Activated T-helper 2 cell treated with anti-CD3 and anti-CD28 coated beads, Interferon-gamma antibody, Interleukin-2, Interleukin-4, amounts not matched to agents 10 μg/mL and 5 μg/mL and 100 μg/mL, durations not matched to agents 14 hours and 24 hours and 36 hours (primary cell): ENCODE measurements around the gene DNASE1L3. TPM values are rescaled to one million over a fixed set of nuclear protein-coding genes. Genes with fewer than 3 reads are reported as not detected.

Experiments
- DNase-seq: peaks from one replicate; pipeline ENCODE4 v3.0.0; 2021; ENCODE audit warnings: low spot score
- H3K27ac Mint-ChIP-seq: one replicate; pipeline ENCODE4 v1.8.0; 2021; ENCODE audit warnings: mixed read lengths
- H3K27me3 Mint-ChIP-seq: one replicate; pipeline ENCODE4 v1.8.0; 2021; ENCODE audit warnings: low read depth, mixed read lengths
- H3K36me3 Mint-ChIP-seq: one replicate; pipeline ENCODE4 v1.8.0; 2021; ENCODE audit warnings: low read depth, mixed read lengths
- H3K4me1 Mint-ChIP-seq: one replicate; pipeline ENCODE4 v1.8.0; 2021; ENCODE audit warnings: low read depth, mixed read lengths
- H3K4me3 Mint-ChIP-seq: one replicate; pipeline ENCODE4 v1.8.0; 2021; ENCODE audit warnings: low read depth, mild to moderate bottlenecking, moderate library complexity, mixed read lengths
- H3K9me3 Mint-ChIP-seq: one replicate; pipeline ENCODE4 v1.8.0; 2021; ENCODE audit warnings: mixed read lengths
- intact Hi-C: fragments of 100-400 bp; cut with micrococcal nuclease; formaldehyde crosslinking; loops from one replicate; pipeline ENCODE4 v1.15.1; 2023
- total RNA-seq: library from RNA; stranded (reverse); gene quantifications from 2 replicates; pipeline ENCODE4 v1.2.3, GENCODE V29; 2022

DNASE1L3 gene
- total RNA-seq, 1 donor from 2014 or later = not detected

- intact Hi-C loops = no loop called here
- H3K36me3 Mint-ChIP-seq = peaks cover 12% of the 10 kb centered on the region
- no peaks in the 10 kb centered on the region for H3K27me3 Mint-ChIP-seq
- DNase-seq = no peak
- no peak overlapping the region for H3K27ac Mint-ChIP-seq
- H3K4me3 Mint-ChIP-seq = no peak overlapping the region
- H3K9me3 Mint-ChIP-seq = no peaks in the 10 kb centered on the region
- H3K4me1 Mint-ChIP-seq = no peaks in the 10 kb centered on the region
These were observed 55.9 kb downstream of the DNASE1L3 start for GRCh38 chr3:58154626-58155449.

DNA sequence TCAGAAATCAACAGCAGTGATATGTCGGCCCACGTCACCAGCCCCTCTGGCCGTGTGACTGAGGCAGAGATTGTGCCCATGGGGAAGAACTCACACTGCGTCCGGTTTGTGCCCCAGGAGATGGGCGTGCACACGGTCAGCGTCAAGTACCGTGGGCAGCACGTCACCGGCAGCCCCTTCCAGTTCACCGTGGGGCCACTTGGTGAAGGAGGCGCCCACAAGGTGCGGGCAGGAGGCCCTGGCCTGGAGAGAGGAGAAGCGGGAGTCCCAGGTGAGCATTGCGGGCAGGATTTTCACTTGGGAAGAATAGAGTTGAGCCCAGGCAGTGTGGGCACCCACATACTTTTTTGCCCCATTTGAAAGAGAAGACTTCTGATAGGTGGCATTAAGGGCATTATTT, 57.4 kb downstream of the DNASE1L3 start:
- Mint-ChIP-seq H3K27me3 (no peaks in the 10 kb centered on the region), H3K4me3 (no peak overlapping the region), H3K36me3 (peaks cover 25% of the 10 kb centered on the region), H3K9me3 (no peaks in the 10 kb centered on the region), H3K4me1 (no peaks in the 10 kb centered on the region), H3K27ac (no peak overlapping the region)
- no peak for DNase-seq
- intact Hi-C loops = no loop called here

DNA sequence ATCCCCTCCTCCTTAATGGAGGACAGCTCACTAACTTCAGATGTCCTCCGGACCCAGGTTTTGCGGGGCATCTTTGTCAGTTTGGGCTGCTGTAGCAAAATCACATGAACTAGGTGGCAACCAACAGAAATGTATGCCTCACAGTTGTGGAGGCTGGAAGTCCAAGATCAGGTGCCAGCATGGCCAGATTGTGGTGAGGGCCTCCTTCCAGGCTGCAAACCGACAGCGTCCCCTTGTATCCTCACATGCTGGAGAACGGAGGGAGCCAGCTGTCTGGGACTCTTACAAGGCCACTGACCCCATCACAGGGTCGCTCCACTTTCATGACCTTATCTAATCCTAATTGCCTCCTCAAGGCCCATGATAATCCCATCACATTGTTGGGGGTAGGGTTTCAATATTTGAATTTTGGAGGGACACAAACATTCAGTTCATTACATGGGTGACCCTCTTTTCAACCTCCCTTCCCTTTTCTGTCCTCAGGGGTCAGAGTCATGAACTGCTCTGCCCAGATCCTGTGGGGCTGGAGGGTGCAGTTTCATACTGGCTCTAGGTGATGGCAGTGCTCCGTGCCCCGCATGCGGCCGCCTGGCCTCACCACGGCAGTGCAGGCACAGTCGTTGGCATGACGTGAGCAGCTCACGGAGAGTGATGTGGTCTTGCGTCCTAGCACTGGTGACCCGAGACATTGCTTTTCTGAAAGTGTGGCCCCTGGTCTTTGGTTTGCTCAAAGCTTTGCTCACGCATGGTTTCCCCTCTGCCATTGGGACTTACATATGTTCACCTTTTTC, 58.4 kb downstream of the DNASE1L3 start:
- H3K9me3 Mint-ChIP-seq = no peaks in the 10 kb centered on the region
- no peak for DNase-seq
- intact Hi-C loops = no loop called here
- no peaks in the 10 kb centered on the region for H3K4me1 Mint-ChIP-seq
- peaks cover 25% of the 10 kb centered on the region for H3K36me3 Mint-ChIP-seq
- no peak overlapping the region for H3K27ac Mint-ChIP-seq
- no peaks in the 10 kb centered on the region for H3K27me3 Mint-ChIP-seq
- H3K4me3 Mint-ChIP-seq = no peak overlapping the region

DNA sequence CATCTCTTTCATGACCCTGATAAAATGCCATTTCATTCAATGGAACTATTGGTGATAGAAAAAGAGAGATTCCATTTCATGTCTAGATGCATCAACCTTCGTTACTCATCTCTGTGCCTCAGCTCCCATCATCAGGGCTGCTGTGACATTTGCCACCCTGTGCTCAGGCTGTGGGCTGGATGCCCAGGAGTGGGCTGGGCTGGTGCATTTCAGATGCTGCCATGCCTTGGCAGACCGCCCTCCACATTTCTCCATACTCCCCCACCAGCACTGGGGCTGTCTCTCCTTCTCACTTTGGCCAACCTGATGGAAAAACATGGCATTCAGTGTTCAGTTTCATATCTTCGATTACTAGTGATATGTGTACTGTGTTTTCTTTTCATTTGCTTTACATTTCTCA, 59.1 kb downstream of the DNASE1L3 start:
- Mint-ChIP-seq H3K27me3 (no peaks in the 10 kb centered on the region), H3K4me1 (no peaks in the 10 kb centered on the region), H3K4me3 (no peak overlapping the region), H3K9me3 (no peaks in the 10 kb centered on the region), H3K36me3 (peaks cover 25% of the 10 kb centered on the region), H3K27ac (no peak overlapping the region)
- no peak for DNase-seq
- intact Hi-C loops = no loop called here

DNA sequence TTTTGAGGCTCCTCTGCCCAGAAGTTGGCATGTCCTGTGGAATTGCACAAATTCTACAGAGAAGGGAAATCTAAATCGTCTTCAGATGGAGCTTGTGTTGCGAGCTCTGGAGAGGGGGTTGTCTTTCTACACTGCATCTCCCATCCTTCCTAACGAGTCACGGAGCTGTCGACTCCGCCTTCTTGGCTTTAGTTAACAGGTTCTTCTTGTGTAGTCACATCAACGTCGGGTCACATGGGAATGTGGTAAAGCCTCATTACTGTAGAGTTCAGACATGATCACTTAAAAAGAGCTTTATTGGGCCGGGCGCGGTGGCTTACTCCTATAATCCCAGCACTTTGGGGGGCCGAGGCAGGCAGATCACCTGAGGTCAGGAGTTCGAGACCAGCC, 60.0 kb downstream of the DNASE1L3 start:
- H3K27me3 Mint-ChIP-seq = no peaks in the 10 kb centered on the region
- no peaks in the 10 kb centered on the region for H3K9me3 Mint-ChIP-seq
- peaks cover 25% of the 10 kb centered on the region for H3K36me3 Mint-ChIP-seq
- no peak overlapping the region for H3K4me3 Mint-ChIP-seq
- intact Hi-C loops = no loop called here
- H3K4me1 Mint-ChIP-seq = no peaks in the 10 kb centered on the region
- no peak overlapping the region for H3K27ac Mint-ChIP-seq
- no peak for DNase-seq

- no peak overlapping the region for H3K27ac Mint-ChIP-seq
- intact Hi-C loops = no loop called here
- peaks cover 25% of the 10 kb centered on the region for H3K36me3 Mint-ChIP-seq
- no peaks in the 10 kb centered on the region for H3K4me1 Mint-ChIP-seq
- no peak overlapping the region for H3K4me3 Mint-ChIP-seq
- no peaks in the 10 kb centered on the region for H3K9me3 Mint-ChIP-seq
- no peak for DNase-seq
- H3K27me3 Mint-ChIP-seq = no peaks in the 10 kb centered on the region
These were observed 60.5 kb downstream of the DNASE1L3 start for GRCh38 chr3:58150130-58150809.

DNA sequence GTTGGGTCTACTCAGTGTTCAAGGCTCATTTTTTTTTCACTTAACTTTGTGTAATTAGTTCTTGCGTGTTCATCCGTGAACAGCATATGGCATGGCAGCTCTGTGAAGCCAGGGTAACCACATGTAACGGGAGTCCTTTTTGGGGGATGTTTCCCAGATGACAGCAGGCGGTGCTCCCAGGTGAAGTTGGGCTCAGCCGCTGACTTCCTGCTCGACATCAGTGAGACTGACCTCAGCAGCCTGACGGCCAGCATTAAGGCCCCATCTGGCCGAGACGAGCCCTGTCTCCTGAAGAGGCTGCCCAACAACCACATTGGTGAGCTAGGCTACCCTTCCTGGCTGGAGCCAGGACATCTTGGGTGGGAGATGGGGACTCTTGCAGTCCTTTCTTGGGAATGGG, 62.7 kb downstream of the DNASE1L3 start:
- Mint-ChIP-seq H3K4me1 (no peaks in the 10 kb centered on the region), H3K4me3 (no peak overlapping the region), H3K27me3 (no peaks in the 10 kb centered on the region), H3K27ac (no peak overlapping the region), H3K36me3 (peaks cover 22% of the 10 kb centered on the region), H3K9me3 (no peaks in the 10 kb centered on the region)
- no peak for DNase-seq
- intact Hi-C loops = no loop called here

- no peak for DNase-seq
- H3K36me3 Mint-ChIP-seq = peaks cover 18% of the 10 kb centered on the region
- intact Hi-C loops = no loop called here
- H3K27me3 Mint-ChIP-seq = no peaks in the 10 kb centered on the region
- H3K4me1 Mint-ChIP-seq = no peaks in the 10 kb centered on the region
- no peak overlapping the region for H3K4me3 Mint-ChIP-seq
- H3K27ac Mint-ChIP-seq = no peak overlapping the region
- H3K9me3 Mint-ChIP-seq = no peaks in the 10 kb centered on the region
These were observed 66.1 kb downstream of the DNASE1L3 start for GRCh38 chr3:58144478-58145325.

- Mint-ChIP-seq H3K27me3 (no peaks in the 10 kb centered on the region), H3K36me3 (peaks cover 16% of the 10 kb centered on the region), H3K9me3 (no peaks in the 10 kb centered on the region), H3K4me3 (no peak overlapping the region), H3K27ac (no peak overlapping the region), H3K4me1 (no peaks in the 10 kb centered on the region)
- intact Hi-C loops = no loop called here
- no peak for DNase-seq
These were observed 67.2 kb downstream of the DNASE1L3 start for GRCh38 chr3:58143417-58144055.

Other genes starting within 250 kb of the DNASE1L3 start
- 34.8 and 35.6 TPM in 2 replicates for gene FLNB, start 202.6 kb downstream of the DNASE1L3 start, total RNA-seq
- 26.4 and 28.2 TPM in 2 replicates for gene ABHD6, start 26.8 kb upstream of the DNASE1L3 start, total RNA-seq
- 21.8 and 23.8 TPM in 2 replicates for gene RPP14, start 95.3 kb upstream of the DNASE1L3 start, total RNA-seq
- 10.1 and 10.5 TPM in 2 replicates for gene HTD2, start 95.5 kb upstream of the DNASE1L3 start, total RNA-seq
- 47.6 and 48.7 TPM in 2 replicates for gene PXK, start 121.9 kb upstream of the DNASE1L3 start, total RNA-seq
- 79.3 and 82.7 TPM in 2 replicates for gene PDHB, start 222.9 kb upstream of the DNASE1L3 start, total RNA-seq